Sigmoid colon (tissue), 7 donors: ENCODE measurements around the gene YARS1. TPM values are rescaled to one million over a fixed set of nuclear protein-coding genes. Genes with fewer than 3 reads are reported as not detected.
A peak's percentile ranks its signal among the peaks of the same experiment; 100 is the strongest.
"Not testable (repeated sequence)": the region's sequence is repeated elsewhere in the genome, so short reads cannot be mapped to it uniquely, and the experiment has no call there.

Experiments
- DNase-seq: peaks from one replicate; pipeline ENCODE4 v3.0.0-alpha.2; 2019
- H3K27ac ChIP-seq, 4 donors: fragments of 200-600 bp; sonication (generic); one replicate each; pipeline ENCODE4 v1.5.1; 2016 to 2019; ENCODE audit warnings: mild to moderate bottlenecking in 1 of 4
- H3K27me3 ChIP-seq, 3 donors: fragments of 200-600 bp; sonication (generic); one replicate each; pipeline ENCODE4 v1.5.1; 2019; ENCODE audit warnings: mild to moderate bottlenecking in 1 of 3
- H3K36me3 ChIP-seq, 4 donors: fragments of 200-600 bp; sonication (generic); one replicate each; pipeline ENCODE4 v1.5.1; 2016 to 2019
- H3K4me1 ChIP-seq, 4 donors: fragments of 200-600 bp; sonication (generic); one replicate each; pipeline ENCODE4 v1.5.1; 2017 to 2019
- H3K4me3 ChIP-seq, 4 donors: fragments of 200-600 bp; sonication (generic); one replicate each; pipeline ENCODE4 v1.5.1; 2017 to 2019; ENCODE audit warnings: mild to moderate bottlenecking in 2 of 4, moderate library complexity in 1 of 4
- H3K9me3 ChIP-seq, 4 donors: fragments of 200-600 bp in 3 of 4; sonication (generic) in 3 of 4; one replicate each; pipeline versions ENCODE4 v1.5.1 to v1.6.1; 2013 to 2019
- CTCF ChIP-seq, 4 experiments: fragments of 450-650 bp in 3 of 4; fragments of 200-600 bp in 1 of 4; IDR thresholded peaks; one replicate each; pipeline ENCODE4 v1.5.1; 2016 to 2019; ENCODE audit warnings: antibody characterized with exemption in 4 of 4, mild to moderate bottlenecking in 3 of 4, moderate library complexity in 2 of 4
- EP300 ChIP-seq, 4 donors: sonication (generic); formaldehyde crosslinking; IDR thresholded peaks; one replicate each; pipeline ENCODE4 v1.6.1; 2017; ENCODE audit warnings: antibody characterized with exemption in 4 of 4
- POLR2A ChIP-seq, 2 donors: fragments of 450-650 bp; IDR thresholded peaks; one replicate each; pipeline ENCODE4 v1.6.1; 2016; ENCODE audit warnings: antibody characterized with exemption in 2 of 2, mild to moderate bottlenecking in 2 of 2, moderate library complexity in 2 of 2
- POLR2AphosphoS5 ChIP-seq, 4 donors: sonication (generic); formaldehyde crosslinking; IDR thresholded peaks; one replicate each; pipeline ENCODE4 v1.6.1; 2017; ENCODE audit warnings: antibody characterized with exemption in 4 of 4
- WGBS, 2 donors: extraction: QIAGEN DNeasy Blood & Tissue Kit; methylation state at CpG; one replicate each; pipeline ENCODE4 v1.1.7; 2013; 5-methylcytosine and 5-hydroxymethylcytosine counted together
- intact Hi-C: fragments of 100-400 bp; cut with DNase I; formaldehyde crosslinking; loops from one replicate; pipeline ENCODE4 v1.15.1; 2023
- polyA plus RNA-seq, 3 donors: library from polyadenylated mRNA; stranded (reverse); fragments of 200-250 nt; gene quantifications; one replicate each; pipeline ENCODE4 v1.2.3, GENCODE V29; 2013
- total RNA-seq, 4 donors: library from RNA; depleted of rRNA; stranded (reverse); fragments of >200 nt; gene quantifications; one replicate each; pipeline ENCODE4 v1.1.0, GENCODE V29; 2016
- donor health status: healthy with polysubstance abuse.
- donor health status: Bipolar disorder and iron deficiency.
- donor health status: healthy.

Gene YARS1
- total and polyA plus RNA-seq, 7 donors: 28.7 to 65.2 (median 33.6) TPM

GRCh38 chr1:32801096-32801715, 16.0 kb downstream of the YARS1 start:
- TF ChIP-seq POLR2A (IDR thresholded peaks at IDR 0.05): no peak
- no peak for TF ChIP-seq POLR2AphosphoS5 (IDR thresholded peaks at IDR 0.05)
- no peak for TF ChIP-seq EP300 (IDR thresholded peaks at IDR 0.05)
- TF ChIP-seq CTCF (IDR thresholded peaks at IDR 0.05): no peak
- H3K27ac ChIP-seq: no peak overlapping the region
- no peak overlapping the region for H3K4me3 ChIP-seq
- peaks cover 0 to 59% (median 12%) of the 10 kb centered on the region in 4 donors for H3K36me3 ChIP-seq
- DNase-seq: no peak
- intact Hi-C loops: no loop called here
- H3K4me1 ChIP-seq: no peaks in the 10 kb centered on the region
- H3K9me3 ChIP-seq: no peaks in the 10 kb centered on the region
- 63 to 88% methylated on average over 9 of the region's 9 CpGs for WGBS, 2 donors
- no peaks in the 10 kb centered on the region for H3K27me3 ChIP-seq

GRCh38 chr1:32798679-32799416, 18.3 kb downstream of the YARS1 start:
- no peak overlapping the region for H3K4me3 ChIP-seq
- DNase-seq: no peak
- TF ChIP-seq POLR2AphosphoS5 (IDR thresholded peaks at IDR 0.05): no peak
- 82 to 86% methylated on average over 8 of the region's 8 CpGs for WGBS, 2 donors
- intact Hi-C loops: no loop called here
- peaks cover 0 to 62% (median 8%) of the 10 kb centered on the region in 4 donors for H3K36me3 ChIP-seq
- no peaks in the 10 kb centered on the region for H3K27me3 ChIP-seq
- H3K9me3 ChIP-seq: no peaks in the 10 kb centered on the region
- no peaks in the 10 kb centered on the region for H3K4me1 ChIP-seq
- no peak overlapping the region for H3K27ac ChIP-seq

DNA sequence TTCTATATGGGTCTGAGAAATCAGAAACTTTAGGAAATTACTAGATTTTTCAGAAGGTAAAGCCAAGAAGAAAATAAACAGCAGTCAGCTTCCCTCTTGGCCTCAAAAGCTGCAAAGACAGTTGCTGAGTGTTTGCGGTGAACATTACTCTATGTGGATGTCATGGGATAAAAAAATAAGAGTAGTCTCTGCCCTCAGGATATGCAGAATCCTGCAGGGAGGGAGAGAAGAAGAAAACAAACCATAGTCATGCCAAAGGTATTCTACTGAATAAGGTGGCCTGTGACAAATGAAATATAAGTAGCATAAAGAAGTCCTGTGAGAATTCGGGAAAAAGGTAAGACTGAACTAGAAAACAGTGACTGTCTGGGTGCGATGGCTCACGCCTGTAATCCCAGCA, 19.0 kb downstream of the YARS1 start:
- Histone ChIP-seq H3K27ac (no peak overlapping the region), H3K4me1 (no peaks in the 10 kb centered on the region), H3K9me3 (no peaks in the 10 kb centered on the region), H3K27me3 (no peaks in the 10 kb centered on the region), H3K4me3 (no peak overlapping the region), H3K36me3 (peaks cover 0 to 62% (median 10%) of the 10 kb centered on the region in 4 donors)
- TF ChIP-seq EP300 (IDR thresholded peaks at IDR 0.05): no peak
- TF ChIP-seq CTCF (IDR thresholded peaks at IDR 0.05): no peak
- no peak for DNase-seq
- 95 to 97% methylated on average over 4 of the region's 4 CpGs for WGBS, 2 donors
- intact Hi-C loops: no loop called here

DNA sequence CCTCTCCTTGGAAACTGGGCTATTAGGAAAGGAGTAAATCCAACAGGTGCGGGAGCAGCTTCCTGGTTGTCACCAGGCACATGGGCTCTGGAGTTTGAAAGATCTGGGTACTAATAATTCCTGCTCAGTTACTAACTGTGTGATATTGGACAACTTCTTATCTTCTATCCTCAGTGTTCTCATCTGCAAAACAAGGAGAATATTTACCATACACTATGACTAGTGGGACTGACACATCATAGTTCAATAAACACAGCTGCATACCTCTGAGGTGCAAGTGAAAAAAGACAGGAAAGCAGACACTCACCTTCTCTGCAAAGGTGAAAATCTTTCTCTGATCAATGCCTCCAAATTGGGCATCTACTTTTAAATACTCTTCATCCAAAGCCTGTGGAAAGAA, 19.7 kb downstream of the YARS1 start:
- no peak for DNase-seq
- Histone ChIP-seq H3K36me3 (peaks cover 0 to 60% (median 10%) of the 10 kb centered on the region in 4 donors), H3K27ac (no peak overlapping the region), H3K4me1 (no peaks in the 10 kb centered on the region), H3K9me3 (no peaks in the 10 kb centered on the region), H3K27me3 (no peaks in the 10 kb centered on the region), H3K4me3 (no peak overlapping the region)
- intact Hi-C loops: no loop called here
- no peak for TF ChIP-seq POLR2AphosphoS5 (IDR thresholded peaks at IDR 0.05)
- 98 to 100% methylated on average over 1 of the region's 1 CpG for WGBS, 2 donors

GRCh38 chr1:32795763-32796162, 21.4 kb downstream of the YARS1 start:
- peaks cover 0 to 68% (median 19%) of the 10 kb centered on the region in 4 donors for H3K36me3 ChIP-seq

GRCh38 chr1:32791881-32792280, 25.3 kb downstream of the YARS1 start:
- Histone ChIP-seq H3K36me3 (peaks cover 3 to 85% (median 24%) of the 10 kb centered on the region in 4 donors), H3K27ac (no peak overlapping the region), H3K27me3 (no peaks in the 10 kb centered on the region), H3K4me3 (no peak overlapping the region), H3K4me1 (peaks cover 0 to 10% (median 4%) of the 10 kb centered on the region in 4 donors), H3K9me3 (no peaks in the 10 kb centered on the region)
- no peak for DNase-seq
- TF ChIP-seq POLR2A (IDR thresholded peaks at IDR 0.05): no peak
- no peak for TF ChIP-seq CTCF (IDR thresholded peaks at IDR 0.05)
- TF ChIP-seq EP300 (IDR thresholded peaks at IDR 0.05): no peak
- TF ChIP-seq POLR2AphosphoS5 (IDR thresholded peaks at IDR 0.05): no peak
- intact Hi-C loops: no loop called here
- 96 to 98% methylated on average over 1 of the region's 1 CpG for WGBS, 2 donors

More at GRCh38 chr1:32795763-32796162, 21.4 kb downstream of the YARS1 start:
- H3K4me3 ChIP-seq, H3K9me3 ChIP-seq, H3K4me1 ChIP-seq, H3K27me3 ChIP-seq, intact Hi-C loops, H3K27ac ChIP-seq: not testable (repeated sequence)
- peak; percentile 3 for DNase-seq
- 94 to 96% methylated on average over 4 of the region's 4 CpGs for WGBS, 2 donors
